ENCODE measurements around the gene FBXO40.

The FBXO40 gene

DNA sequence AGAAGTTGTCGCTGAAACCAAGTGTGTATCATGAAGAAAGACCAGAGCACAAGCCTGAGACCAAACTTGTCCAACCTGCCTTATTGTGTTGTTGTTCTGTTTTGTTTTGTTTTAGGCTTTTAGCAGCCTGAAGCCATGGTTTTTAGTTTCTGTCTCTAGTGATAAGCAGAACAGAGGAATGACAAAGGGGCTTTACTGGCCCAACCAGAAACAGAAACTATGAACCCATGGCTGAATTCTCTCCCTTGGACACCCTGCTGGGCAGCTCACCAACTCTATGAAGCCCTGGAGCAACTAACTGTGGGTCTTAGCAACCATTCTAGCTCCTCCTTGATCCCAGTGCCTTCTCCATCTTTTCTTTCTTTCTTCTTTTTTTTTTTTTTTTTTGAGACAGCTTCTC lies 37.2 kb downstream of the FBXO40 start:
- Histone ChIP-seq H3K4me1 (ENCODE audit: control insufficient read depth in 1 of 2, insufficient read depth in 1 of 2, low read depth in 1 of 2, low read length in 1 of 2) (no peaks in the 10 kb centered on the region), H3K36me3 (peaks cover 72% of the 10 kb centered on the region), H3K27me3 (no peaks in the 10 kb centered on the region), H3K9me3 (no peaks in the 10 kb centered on the region), H3K4me3 (ENCODE audit: low read depth in 1 of 2, low read length in 1 of 2) (no peak overlapping the region), H3K27ac (peak overlapping the region; percentile 60)
- TF ChIP-seq CTCF (IDR thresholded peaks at IDR 0.05), result no peak

GRCh38 chr3:121637922-121638321 lies 44.7 kb downstream of the FBXO40 start:
- TF ChIP-seq CTCF (IDR thresholded peaks at IDR 0.05), result no peak
- peaks cover 98% of the 10 kb centered on the region for H3K36me3 ChIP-seq
- H3K27ac ChIP-seq, result no peak overlapping the region
- H3K4me3 ChIP-seq (ENCODE audit: low read depth in 1 of 2, low read length in 1 of 2), result no peak overlapping the region
- H3K27me3 ChIP-seq, result no peaks in the 10 kb centered on the region
- H3K9me3 ChIP-seq, result no peaks in the 10 kb centered on the region
- H3K4me1 ChIP-seq (ENCODE audit: control insufficient read depth in 1 of 2, insufficient read depth in 1 of 2, low read depth in 1 of 2, low read length in 1 of 2), result no peaks in the 10 kb centered on the region

DNA sequence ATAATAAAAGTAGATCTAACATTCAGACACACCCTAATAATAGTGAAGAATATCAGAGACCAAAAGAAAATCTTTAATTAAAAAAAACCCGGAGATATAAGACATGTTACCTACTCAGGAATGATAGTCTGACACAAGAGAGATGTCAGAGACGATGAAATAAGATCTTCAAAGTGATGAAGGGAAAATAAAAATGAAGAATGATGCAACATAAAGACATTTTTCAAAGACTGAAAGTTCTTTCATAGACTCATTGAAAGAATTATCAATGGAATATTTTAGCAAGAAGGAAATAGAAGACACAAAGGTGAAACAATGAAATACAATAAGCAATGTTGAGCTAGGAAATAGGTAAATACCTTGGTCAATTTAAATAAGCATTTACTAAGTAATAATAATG lies 47.9 kb downstream of the FBXO40 start:
- no peaks in the 10 kb centered on the region for H3K27me3 ChIP-seq
- no peaks in the 10 kb centered on the region for H3K9me3 ChIP-seq
- peaks cover 93% of the 10 kb centered on the region for H3K36me3 ChIP-seq
- TF ChIP-seq CTCF (IDR thresholded peaks at IDR 0.05), result no peak
- no peaks in the 10 kb centered on the region for H3K4me1 ChIP-seq (ENCODE audit: control insufficient read depth in 1 of 2, insufficient read depth in 1 of 2, low read depth in 1 of 2, low read length in 1 of 2)
- no peak overlapping the region for H3K27ac ChIP-seq
- no peak overlapping the region for H3K4me3 ChIP-seq (ENCODE audit: low read depth in 1 of 2, low read length in 1 of 2)

DNA sequence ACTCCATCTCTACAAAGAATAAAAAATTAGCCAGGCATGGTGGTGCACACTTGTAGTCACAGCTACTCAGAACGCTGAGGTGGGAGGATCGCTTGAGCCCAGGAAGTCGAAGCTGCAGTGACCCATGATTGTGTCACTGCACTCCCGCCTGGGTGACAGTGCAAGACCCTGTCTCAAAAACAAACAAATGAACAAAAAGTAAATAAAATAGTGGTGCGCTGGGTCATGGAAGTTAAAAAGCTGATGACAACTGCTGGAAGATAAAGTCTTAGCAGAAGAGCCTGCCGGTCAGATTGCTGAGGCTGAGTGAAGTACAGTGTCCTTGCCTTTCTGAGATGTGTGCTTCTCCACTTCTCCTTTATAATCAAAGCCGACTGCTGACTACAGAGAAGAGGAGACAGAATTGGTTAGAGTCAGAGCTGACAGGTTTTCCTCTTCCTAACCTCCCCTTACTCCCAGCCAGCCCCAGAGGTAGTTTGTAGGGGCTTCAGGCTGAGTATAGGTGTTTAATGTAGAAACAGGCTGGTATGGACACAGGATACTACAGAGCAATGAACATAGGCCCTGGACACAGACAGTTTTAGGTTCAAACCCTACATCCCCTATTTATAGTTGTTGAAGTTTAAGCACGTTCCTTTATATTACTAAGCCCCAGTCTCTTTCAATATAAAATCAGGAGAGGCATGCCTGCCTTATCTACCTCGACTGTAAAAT lies 49.6 kb downstream of the FBXO40 start:
- no peaks in the 10 kb centered on the region for H3K4me1 ChIP-seq (ENCODE audit: control insufficient read depth in 1 of 2, insufficient read depth in 1 of 2, low read depth in 1 of 2, low read length in 1 of 2)
- H3K9me3 ChIP-seq, result no peaks in the 10 kb centered on the region
- H3K4me3 ChIP-seq (ENCODE audit: low read depth in 1 of 2, low read length in 1 of 2), result no peak overlapping the region
- no peak for TF ChIP-seq CTCF (IDR thresholded peaks at IDR 0.05)
- peak overlapping the region; percentile 48 for H3K27ac ChIP-seq
- H3K27me3 ChIP-seq, result no peaks in the 10 kb centered on the region
- peaks cover 86% of the 10 kb centered on the region for H3K36me3 ChIP-seq

GRCh38 chr3:121645054-121645453 lies 51.9 kb downstream of the FBXO40 start:
- Histone ChIP-seq H3K27me3 (no peaks in the 10 kb centered on the region), H3K9me3 (no peaks in the 10 kb centered on the region), H3K4me3 (ENCODE audit: low read depth in 1 of 2, low read length in 1 of 2) (no peak overlapping the region), H3K4me1 (ENCODE audit: control insufficient read depth in 1 of 2, insufficient read depth in 1 of 2, low read depth in 1 of 2, low read length in 1 of 2) (no peaks in the 10 kb centered on the region), H3K27ac (peak overlapping the region; percentile 16), H3K36me3 (peaks cover 86% of the 10 kb centered on the region)
- TF ChIP-seq CTCF (IDR thresholded peaks at IDR 0.05), result no peak

All from neutrophil (primary cell).